Hematopoietic multipotent progenitor cell treated with erythropoietin and hydrocortisone succinate and interleukin-3 and kit ligand, for 17 days (in vitro differentiated cells): ENCODE results near the gene TDP1.

ENCODE experiments used
- DNase-seq: peaks from one replicate; pipeline ENCODE4 v3.0.0-alpha.2; 2015; ENCODE audit warnings: low spot score

The TDP1 gene

GRCh38 chr14:89941830-89942377, 13.8 kb upstream of the TDP1 start:
- no peak for DNase-seq

- DNase-seq, result no peak
These were observed 8.4 kb upstream of the TDP1 start for GRCh38 chr14:89947344-89947743.

GRCh38 chr14:89952576-89952975, 3.2 kb upstream of the TDP1 start:
- no peak for DNase-seq

- DNase-seq, result no peak
These were observed 2.1 kb upstream of the TDP1 start for GRCh38 chr14:89953602-89954001.

- DNase-seq, result peak; percentile 99
These were observed 1.4 kb upstream of the TDP1 start, which contains the start of gene EFCAB11 for GRCh38 chr14:89954070-89955021. Gene EFCAB11, minus strand, starts transcription at chr14:89954730. Its CDS starts 70 bp downstream, at chr14:89954660.

GRCh38 chr14:89955022-89955744, 544 bp upstream of the TDP1 start:
- no peak for DNase-seq

- no peak for DNase-seq
These were observed 908 bp downstream of the TDP1 start for GRCh38 chr14:89956661-89957009.

- DNase-seq, result no peak
These were observed 1.6 kb downstream of the TDP1 start for GRCh38 chr14:89957376-89957775.

GRCh38 chr14:89957791-89958190, 2.1 kb downstream of the TDP1 start:
- DNase-seq, result no peak

- no peak for DNase-seq
These were observed 3.2 kb downstream of the TDP1 start for GRCh38 chr14:89958966-89959365.

GRCh38 chr14:89959853-89960445, 4.2 kb downstream of the TDP1 start:
- no peak for DNase-seq

GRCh38 chr14:89960914-89961313, 5.2 kb downstream of the TDP1 start:
- no peak for DNase-seq

- no peak for DNase-seq
These were observed 7.7 kb downstream of the TDP1 start for GRCh38 chr14:89963288-89963978.

- no peak for DNase-seq
These were observed 10.1 kb downstream of the TDP1 start for GRCh38 chr14:89965839-89966238.

GRCh38 chr14:89973234-89973823, 17.6 kb downstream of the TDP1 start:
- peak; percentile 62 for DNase-seq

GRCh38 chr14:89977668-89978067, 21.9 kb downstream of the TDP1 start:
- no peak for DNase-seq

- no peak for DNase-seq
These were observed 22.9 kb downstream of the TDP1 start for GRCh38 chr14:89978656-89979055.

- no peak for DNase-seq
These were observed 27.6 kb downstream of the TDP1 start for GRCh38 chr14:89983375-89983774.

GRCh38 chr14:89986462-89987160, 30.9 kb downstream of the TDP1 start:
- no peak for DNase-seq

- DNase-seq, result no peak
These were observed 31.4 kb downstream of the TDP1 start for GRCh38 chr14:89987161-89987475.

- no peak for DNase-seq
These were observed 33.1 kb downstream of the TDP1 start for GRCh38 chr14:89988787-89989186.
